Measurements from ENCODE around the gene DLG2.
"Not testable (repeated sequence)": the region's sequence is repeated elsewhere in the genome, so short reads cannot be mapped to it uniquely, and the experiment has no call there.

DLG2 gene

DNA sequence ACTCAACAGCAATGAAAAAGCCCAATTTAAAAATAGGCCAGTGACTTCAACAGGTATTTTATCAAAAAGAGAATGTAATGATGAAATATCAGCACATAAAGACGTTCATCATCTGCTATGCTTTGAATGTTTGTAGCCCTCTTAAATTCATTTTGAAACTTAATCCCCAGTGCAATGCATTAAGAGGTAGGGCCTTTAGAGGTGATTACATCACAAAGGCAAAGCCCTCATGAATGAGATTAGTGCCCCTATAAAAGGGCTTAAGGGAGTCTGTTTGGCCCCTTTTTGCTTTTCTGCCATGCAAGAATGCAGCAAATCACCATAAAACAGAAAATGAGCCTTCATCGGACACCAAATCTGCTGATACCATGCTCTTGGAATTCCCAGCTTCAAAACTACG, 637.0 kb downstream of the DLG2 start:
- no peak for DNase-seq (ENCODE audit: low spot score)

DNA sequence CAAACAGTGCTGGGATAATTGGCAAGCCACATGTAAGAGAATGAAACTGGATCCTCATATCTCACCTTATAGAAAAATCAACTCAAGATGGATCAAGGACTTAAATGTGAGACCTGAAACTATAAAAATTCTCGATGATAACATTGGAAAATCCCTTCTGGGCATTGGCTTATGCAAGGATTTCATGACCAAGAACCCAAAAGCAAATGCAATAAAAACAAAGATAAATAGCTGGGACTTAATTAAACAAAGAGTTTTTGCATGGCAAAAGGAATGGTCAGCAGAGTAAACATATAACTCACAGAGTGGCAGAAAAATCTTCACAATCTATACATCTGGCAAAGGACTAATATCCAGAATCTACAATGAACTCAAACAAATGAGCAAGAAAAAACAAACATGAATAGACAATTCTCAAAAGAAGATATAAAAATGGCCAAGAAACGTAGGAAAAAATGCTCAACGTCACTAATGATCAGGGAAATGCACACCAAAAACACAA, 639.4 kb downstream of the DLG2 start:
- not testable (repeated sequence) for DNase-seq (ENCODE audit: low spot score)

DNA sequence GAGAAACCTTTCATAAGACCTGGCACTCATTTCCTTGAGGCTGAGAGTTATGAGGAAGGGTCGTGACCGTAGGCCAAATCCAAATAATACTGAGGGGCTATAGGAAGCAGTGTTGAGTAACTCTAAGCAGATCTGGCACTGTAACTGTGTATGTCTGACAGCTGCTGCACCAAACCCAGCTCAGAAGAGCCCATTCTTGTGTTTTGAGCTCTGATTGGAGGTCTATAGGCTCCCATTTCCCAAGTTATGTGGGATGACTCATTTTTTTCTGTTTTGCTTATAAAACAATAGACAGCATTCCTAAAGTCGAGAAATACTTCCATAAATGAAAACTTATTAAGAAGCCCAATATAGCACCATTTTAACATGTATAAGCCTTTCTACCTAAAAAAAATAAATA, 645.8 kb downstream of the DLG2 start:
- no peak for DNase-seq (ENCODE audit: low spot score)

DNA sequence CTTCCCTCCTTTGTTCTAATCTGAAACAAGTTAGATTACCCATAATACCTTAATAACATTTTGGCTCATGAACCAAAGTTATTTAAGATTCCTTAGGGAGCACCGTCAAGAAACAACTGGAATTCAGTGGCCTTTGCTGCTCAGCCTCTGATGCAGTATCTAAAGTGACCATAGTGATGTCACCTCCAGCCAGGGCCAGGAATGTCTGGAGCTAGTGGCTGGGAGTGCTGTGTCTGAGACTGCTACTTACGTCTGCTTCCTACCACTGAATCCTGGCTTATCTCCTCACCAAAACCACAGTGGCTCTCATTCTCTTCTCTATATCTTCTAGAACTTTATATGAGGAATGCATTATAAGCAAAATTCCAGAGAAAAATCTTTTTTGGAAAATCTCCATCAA, 658.0 kb downstream of the DLG2 start:
- no peak for DNase-seq (ENCODE audit: low spot score)

DNA sequence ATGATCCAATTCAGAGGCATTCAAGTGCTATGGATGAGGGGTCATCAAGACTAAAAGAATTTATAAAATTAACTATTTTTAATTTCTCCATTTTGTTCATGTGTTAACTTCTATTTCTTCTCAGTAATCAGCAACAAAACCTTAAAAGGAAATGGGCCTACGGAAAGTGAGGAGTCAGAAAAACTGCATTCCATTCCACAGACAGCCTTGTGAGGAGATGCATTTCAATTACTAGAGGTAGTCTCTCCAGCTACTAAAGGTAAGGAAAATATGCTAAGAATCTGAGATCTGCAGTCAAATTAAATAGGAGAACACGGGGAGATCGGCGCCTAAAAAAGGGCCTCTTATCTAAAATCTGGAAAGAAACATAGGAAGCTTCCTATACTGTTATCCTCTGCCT, 661.7 kb downstream of the DLG2 start:
- DNase-seq (ENCODE audit: low spot score), result no peak

DNA sequence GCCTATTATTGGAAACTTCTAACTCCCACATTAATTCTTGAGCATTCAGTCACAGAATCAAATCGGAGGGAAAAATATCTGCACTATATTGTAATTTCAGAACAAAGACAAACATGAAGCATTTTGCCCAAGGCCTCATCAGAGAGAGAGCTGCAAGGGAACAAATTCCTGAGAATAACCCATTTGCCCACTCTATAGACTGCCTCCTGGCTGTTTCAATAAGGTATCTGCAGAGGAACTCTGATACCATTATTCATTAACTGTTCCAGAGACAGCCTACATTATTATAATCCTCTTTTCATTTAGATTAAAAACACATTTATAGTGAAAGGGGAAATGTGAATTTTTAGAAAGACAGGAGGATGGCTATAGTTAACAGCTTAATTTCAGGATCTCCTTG, 663.9 kb downstream of the DLG2 start:
- DNase-seq (ENCODE audit: low spot score), result no peak

DNA sequence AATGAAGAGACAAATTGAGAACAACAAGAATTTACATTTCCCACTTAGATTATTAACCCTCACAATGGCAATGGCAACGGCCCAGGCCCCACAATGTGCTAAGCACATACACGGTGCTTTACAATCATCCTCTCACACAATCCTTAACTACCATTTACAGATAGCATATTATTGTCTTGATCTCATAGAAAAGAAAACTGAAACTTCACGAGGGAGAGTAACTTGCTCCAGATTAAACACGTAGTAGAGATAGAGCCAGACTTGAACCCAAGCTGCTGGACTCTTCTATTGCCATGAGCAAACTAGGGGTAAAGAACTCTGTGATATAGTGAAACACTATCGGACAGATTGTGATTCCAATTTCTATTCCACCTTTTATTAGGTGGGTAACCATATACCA, 665.1 kb downstream of the DLG2 start:
- no peak for DNase-seq (ENCODE audit: low spot score)

DNA sequence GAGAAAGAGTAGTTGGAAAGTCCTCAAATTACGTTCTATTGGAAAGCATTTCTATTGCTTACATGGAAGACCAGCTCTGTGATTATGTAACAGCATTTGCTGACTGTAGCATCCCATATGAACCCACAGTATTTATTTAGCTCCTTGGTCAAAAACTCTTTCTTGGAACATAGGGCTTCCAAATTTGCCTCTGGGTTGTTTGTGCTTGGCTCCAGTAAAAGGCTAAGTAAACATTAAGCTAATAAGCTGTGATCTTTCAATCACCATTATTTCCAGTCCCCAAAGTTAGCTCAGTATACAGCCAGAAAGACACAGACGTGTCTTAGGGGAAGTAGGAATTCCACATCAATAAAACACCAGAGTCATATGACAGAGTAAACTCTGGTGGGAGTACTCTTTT, 668.8 kb downstream of the DLG2 start:
- no peak for DNase-seq (ENCODE audit: low spot score)

DNA sequence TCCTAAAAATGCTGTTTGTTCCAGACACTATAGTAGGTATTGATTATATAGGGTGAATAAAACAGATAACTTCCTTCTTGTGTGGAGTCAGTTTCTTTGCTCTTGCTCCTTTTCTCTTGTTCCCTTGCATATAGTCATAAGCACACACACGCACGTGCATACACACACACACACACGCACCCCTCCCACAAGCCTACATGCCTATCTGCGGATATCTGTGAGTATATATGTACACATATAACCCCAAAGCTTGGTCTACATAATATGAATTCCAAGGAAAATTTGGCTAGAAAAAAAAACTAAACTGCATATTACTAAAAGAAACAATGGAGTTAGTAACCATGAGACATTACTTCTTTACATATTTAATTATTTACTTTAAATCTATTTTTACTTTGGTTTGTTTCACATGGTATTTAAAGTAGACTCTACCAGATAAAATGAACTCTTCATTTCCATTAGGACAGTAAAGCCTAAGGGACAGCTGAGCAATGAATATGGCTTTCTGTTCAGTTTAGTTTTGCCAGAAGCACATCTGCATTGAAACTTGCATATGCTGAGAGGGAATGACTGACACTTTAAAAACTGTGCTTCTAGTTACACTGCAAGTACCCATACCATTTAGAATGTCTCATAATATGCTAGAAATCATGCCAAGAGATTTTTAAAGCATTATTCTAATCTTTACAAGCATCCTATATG, 676.4 kb downstream of the DLG2 start:
- no peak for DNase-seq (ENCODE audit: low spot score)

DNA sequence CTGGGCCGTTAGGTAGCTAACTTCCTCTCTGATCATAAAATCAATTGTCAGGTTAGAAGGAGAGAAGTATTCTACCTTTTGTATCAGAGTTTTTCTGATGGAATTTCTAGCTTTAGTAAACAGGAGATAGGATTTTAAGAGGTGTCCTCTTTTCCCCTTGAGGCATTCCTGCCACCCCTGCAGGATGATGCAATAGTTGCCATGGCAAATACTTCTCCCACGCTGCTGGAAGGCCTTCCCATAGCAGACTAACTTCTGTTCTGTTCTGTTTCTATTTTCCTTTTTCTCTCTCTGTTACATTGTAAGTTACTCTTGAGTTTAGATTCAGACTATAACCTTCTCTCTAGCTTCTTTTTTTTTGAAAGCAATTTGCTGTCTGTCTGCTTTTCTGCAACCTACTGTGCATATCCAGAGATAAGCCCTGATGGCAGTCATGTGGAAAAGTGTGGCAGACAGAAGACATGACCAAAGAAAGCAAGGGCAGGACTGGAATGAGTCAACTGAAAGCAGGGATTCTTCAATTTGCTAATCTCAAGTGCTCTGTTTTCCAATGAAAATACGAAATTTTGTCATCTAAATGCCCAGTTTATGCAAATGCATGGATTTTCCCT, 679.1 kb downstream of the DLG2 start:
- DNase-seq (ENCODE audit: low spot score), result no peak

DNA sequence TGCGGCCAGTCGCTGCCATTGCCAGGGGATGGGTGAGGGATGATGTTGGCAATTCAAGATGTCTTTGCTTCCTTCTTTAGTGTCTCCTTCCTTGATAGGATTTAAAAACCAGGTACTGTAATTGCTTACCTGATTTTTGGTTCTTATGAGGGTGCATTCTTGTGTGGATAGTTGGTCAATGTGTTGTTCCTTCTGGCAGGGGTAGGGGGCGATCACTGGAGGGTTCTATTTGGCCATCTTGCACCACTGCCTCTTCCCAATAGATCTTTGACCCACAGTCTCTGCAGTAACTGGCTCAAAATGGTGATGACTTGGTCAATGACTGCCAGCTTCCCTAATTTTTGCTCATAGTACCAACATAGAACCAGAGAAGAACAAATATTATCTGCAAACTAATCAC, 680.1 kb downstream of the DLG2 start:
- no peak for DNase-seq (ENCODE audit: low spot score)

DNA sequence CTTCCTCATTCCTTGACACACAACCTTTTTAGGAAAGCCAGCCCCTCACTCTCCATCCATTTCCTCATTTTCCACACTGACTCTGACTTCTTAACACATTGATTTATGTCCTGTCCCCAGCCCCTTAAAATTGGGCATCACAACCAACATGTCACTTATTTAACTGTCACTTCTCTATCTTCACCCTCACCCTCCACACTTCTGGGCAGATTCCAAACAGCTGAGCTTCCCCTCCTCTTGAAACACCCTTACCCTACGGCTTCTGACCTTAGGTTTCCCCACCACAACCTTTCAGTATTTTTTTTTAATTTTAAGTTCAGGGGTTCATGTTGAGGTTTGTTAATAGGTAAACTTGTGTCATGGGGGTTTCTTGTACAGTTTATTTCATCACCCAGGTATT, 696.3 kb downstream of the DLG2 start:
- DNase-seq (ENCODE audit: low spot score), result no peak

DNA sequence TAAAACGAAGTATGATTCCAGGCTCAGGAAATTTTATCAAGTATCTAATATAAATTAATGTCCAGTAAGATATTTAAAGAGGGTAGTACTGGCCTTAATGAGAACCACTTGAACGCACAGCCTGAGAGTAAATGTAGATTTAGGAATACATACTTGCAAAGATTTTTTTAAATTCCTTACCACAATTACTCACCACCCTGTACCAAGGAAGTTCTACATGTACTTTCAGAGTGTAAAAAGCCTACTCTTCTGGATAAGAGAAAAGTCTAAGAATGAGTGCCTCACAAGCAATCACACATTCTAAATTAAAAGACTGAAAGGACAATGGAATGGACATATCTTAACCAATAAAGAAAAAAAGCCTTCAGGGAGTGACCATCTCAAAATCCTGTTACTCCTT, 697.4 kb downstream of the DLG2 start:
- no peak for DNase-seq (ENCODE audit: low spot score)

DNA sequence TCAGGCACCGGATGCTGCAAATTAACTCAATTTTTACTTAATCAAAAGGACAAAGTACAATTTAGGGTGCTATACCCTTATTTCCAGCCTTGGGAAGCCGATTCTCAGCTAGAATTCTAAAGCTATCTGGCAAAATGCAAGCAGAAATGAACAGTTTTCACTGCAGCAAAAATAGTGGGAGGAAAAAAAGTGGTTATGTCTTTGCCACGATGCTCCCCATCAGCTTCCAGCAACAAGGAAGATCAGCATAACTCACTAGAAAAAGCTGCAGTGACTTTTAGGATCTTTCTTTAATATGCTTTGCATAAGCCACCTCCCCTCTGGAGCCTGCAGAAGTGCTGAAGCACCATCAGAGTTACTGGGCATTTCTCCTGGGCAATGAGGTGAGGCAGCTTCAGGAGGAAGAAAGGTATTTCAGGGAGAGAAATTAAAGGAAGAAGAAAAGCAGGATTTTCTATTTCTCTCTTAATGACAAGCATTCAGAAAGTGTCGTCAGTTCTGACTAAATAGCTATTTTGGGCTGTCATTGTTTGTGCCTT, 702.9 kb downstream of the DLG2 start:
- no peak for DNase-seq (ENCODE audit: low spot score)

DNA sequence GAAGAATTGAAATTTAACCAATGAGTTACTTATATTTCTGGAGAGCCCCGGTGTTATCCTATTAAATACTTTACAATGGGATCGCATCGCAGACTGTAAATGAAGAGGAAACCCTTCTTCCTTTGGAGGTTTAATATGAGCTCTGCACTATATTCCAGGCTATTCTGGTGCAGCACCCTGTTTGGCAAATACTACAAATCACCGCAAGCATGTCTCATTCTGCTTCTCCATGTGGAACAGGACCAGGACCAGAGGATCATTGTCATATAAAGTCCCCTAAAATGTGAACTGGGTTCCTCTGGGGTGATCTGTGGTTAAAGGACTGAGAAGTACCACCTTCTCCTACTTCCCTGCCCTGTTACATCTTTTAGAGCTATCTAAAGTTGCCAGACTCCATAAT, 703.7 kb downstream of the DLG2 start:
- DNase-seq (ENCODE audit: low spot score), result no peak

DNA sequence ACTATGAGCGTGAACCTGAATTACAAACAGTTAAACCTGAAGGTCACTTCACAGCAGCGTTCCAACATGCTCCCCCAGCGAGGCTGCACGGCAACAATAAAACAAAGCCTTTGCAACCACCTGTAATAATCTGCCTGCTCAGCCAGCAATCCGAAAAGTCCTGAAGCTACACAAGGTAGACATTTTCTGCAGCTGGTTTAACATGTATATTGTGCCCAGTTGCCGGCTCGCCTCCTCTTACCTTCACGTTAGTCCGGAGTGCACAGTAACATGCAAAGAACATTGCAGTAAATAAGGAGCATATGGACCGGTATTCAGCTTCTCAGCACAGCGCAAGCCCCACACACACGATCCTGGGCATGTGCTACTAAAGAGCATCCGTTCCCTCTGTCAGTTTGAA, 704.3 kb downstream of the DLG2 start:
- no peak for DNase-seq (ENCODE audit: low spot score)

DNA sequence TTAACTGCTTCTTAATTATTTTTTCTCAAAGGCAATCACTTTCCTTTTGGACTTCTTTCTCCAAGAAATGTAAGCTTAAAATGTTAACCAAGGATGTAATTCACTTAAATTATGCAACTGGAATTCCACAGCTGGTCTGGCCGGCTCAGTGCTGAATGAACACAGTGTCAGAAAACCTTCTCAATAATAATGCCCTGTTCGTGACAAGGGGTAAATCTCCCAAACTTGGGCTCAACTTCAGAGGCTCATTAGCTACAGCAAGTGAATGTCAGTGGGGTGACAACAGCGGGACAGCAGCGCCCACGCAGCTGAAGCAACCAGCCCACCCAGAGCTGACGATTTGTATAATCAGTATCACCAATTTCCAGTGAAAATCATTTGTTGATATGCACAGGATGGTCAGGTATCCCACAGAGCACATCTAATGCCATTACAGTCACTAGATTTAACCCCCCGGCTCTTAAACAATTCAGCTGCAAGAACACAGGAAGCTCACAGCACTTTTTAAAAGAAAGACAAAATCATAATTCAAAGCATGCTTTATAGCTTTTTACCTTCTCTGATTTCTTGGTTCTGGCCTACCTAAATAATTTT, 704.8 kb downstream of the DLG2 start:
- DNase-seq (ENCODE audit: low spot score), result no peak

DNA sequence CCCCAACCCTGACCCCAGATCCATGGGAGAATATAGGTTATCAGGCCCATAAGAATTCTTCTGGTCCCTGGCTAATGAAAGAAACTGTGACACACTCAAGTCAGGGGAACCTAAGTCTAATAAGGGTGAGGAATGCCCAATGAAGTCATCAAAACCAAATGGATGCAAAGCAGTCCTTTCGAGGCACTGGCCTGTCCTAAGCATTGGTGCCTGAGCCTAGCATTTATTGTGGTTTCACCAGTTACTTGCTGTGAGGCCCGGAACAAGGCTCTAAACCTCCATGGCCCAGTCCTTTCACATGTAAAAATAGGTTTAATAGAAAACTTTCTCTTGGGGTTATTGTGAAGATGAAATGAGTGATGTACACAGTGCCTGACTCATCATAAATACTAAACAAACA, 712.6 kb downstream of the DLG2 start:
- DNase-seq (ENCODE audit: low spot score), result no peak

DNA sequence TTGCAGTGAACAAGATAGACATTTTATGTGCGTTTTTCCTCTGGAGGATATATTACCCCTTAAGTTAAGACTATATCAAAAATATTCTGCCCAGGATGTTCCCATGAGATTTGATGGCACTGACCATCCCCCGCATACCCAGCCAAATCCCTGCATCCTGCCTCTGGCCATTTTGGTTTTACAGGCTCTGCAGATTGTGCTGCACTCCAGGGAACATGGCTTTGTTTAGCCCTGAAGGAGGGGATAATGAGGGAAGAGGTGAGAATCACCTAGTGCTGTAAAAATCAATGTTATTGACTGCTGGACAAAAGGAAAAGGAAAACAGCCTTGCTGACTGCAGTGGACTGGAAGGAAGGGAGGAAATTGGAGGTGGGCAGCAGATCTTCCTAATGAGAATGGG, 717.4 kb downstream of the DLG2 start:
- DNase-seq (ENCODE audit: low spot score), result no peak

DNA sequence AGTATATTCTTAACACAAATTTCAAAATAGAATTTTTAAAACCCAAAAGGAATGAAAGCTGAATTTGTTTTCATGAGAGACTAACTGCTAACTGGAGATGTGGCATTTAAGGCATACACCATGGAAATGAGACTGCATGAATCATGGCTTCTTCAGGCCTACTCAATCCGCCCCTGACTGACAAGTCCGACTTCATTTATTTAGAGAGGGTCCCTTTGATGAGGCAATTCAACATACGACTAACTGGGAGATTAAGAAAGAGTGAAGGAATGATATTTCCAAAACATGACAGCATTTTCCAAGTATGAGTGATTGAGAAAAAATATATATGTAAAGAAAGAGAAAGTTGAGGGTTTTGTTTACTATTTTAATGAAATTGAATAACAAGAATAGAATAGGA, 720.1 kb downstream of the DLG2 start:
- no peak for DNase-seq (ENCODE audit: low spot score)

DNA sequence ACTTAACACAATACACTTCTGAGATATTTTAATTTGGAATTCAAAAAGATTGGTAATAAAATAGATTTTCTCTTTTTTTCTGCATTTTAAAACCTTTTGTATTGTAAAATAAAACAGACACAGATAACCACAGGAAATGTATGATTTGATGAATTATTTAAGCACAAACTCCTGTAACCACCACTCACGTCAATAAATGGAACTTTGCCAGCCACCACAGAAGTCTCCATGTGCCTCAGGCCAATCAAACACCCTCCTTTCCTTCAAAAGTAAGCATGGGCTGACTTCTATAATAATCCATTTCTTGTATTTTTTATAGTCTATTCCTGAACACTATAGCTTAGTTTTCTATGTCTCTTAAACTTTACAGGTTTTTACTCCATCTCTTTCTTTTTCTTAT, 721.7 kb downstream of the DLG2 start:
- DNase-seq (ENCODE audit: low spot score), result no peak

DNA sequence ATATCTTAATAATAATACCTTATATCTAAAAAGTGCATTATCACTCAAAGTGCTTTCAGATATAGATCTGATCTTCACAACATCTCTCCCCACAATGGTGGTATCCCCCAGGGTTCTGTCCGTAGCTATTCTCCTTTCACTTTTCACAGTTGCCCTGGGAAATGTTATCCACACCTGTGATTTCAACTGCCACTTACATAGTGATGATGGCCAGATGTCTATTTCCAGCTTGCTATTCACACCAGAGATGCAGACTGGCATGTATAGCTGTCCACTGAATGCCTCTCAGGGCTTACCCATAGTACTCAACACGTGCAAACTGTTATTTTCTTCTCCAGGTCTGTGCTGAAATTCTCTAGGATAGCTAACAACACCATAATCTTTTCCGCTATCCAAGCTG, 724.7 kb downstream of the DLG2 start:
- DNase-seq (ENCODE audit: low spot score), result no peak

DNA sequence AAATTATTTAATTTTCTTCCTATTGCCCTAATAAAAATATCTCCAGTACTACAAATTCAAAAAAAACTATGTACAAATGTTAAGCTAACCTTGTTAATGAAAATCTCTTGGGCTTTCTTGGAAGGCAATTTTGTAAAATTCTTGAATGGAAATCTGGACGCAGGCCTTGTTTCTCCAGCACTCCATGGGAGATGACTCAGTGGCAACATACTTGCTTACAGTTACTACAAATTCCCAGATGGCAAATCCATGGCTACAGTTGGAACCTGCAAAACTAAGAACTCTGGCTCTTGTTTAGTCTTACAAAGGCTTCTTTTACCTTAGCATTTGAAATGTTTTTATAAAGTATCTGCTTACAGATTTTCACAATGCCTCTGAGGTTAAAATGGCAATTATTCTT, 725.2 kb downstream of the DLG2 start:
- DNase-seq (ENCODE audit: low spot score), result no peak

DNA sequence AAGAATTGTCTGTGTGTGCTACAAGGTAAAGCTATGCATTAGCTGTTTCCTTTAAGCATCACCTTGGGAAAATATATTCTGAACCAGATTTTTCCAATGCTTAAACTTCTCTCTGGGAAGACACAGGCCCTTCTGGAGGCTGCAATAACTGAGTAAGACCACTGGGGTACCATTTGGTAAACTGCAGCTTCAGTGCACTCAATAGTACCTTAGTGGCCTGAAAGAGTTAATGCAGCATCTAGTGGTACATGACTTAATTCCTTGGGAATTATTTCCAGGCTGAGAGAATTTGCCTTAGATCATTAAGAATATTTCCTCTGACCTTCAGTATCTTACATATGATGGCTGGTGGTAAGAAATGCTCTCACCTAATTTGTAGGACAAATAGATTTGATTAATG, 727.4 kb downstream of the DLG2 start:
- DNase-seq (ENCODE audit: low spot score), result no peak

All from D341Med (cell line).